Heart right ventricle (tissue), 16 donors: ENCODE data around the gene ABCC8. TPM values are rescaled to one million over a fixed set of nuclear protein-coding genes. Genes with fewer than 3 reads are reported as not detected.
A peak's percentile ranks its signal among the peaks of the same experiment; 100 is the strongest.

ENCODE experiments used
- ATAC-seq, 8 donors: fragments of 200-7000 bp; cut with Tn5 transposase; one replicate each; pipeline ENCODE4 v1.9.1; 2020; ENCODE audit warnings: mild to moderate bottlenecking in 8 of 8, moderate library complexity in 8 of 8, moderate number of reproducible peaks in 1 of 8
- DNase-seq, 2 donors: peaks; one replicate each; pipeline ENCODE4 v3.0.0-alpha.2; 2020
- H3K27ac ChIP-seq, 10 donors: fragments of 200-600 bp; sonication (generic) in 2 of 10; one replicate each; pipeline versions ENCODE4 v1.5.0 to v1.8.0; 2020 to 2022; ENCODE audit warnings: mild to moderate bottlenecking in 3 of 10
- H3K27me3 ChIP-seq, 7 donors: fragments of 200-600 bp; one replicate each; pipeline ENCODE4 v1.8.0; 2021 to 2022; ENCODE audit warnings: mild to moderate bottlenecking in 2 of 7
- H3K36me3 ChIP-seq, 9 donors: fragments of 200-600 bp; sonication (generic) in 1 of 9; one replicate each; pipeline versions ENCODE4 v1.5.0 to v1.8.0; 2020 to 2022; ENCODE audit warnings: mild to moderate bottlenecking in 2 of 9
- H3K4me1 ChIP-seq, 9 donors: fragments of 200-600 bp; sonication (generic) in 1 of 9; one replicate each; pipeline versions ENCODE4 v1.5.0 to v1.8.0; 2020 to 2022; ENCODE audit warnings: mild to moderate bottlenecking in 4 of 9
- H3K4me3 ChIP-seq, 10 donors: fragments of 200-600 bp; sonication (generic) in 2 of 10; one replicate each; pipeline versions ENCODE4 v1.5.0 to v1.8.0; 2020 to 2022; ENCODE audit warnings: mild to moderate bottlenecking in 7 of 10, moderate library complexity in 2 of 10
- H3K9me3 ChIP-seq, 11 donors: fragments of 200-600 bp in 10 of 11; sonication (generic) in 2 of 11; one replicate each; pipeline versions ENCODE4 v1.5.0 to v1.8.0; 2013 to 2022; ENCODE audit warnings: mild to moderate bottlenecking in 2 of 11, control low read depth in 1 of 11, moderate library complexity in 1 of 11
- CTCF ChIP-seq, 9 donors: fragments of 200-600 bp; sonication (generic) in 2 of 9; IDR thresholded peaks; one replicate each; pipeline versions ENCODE4 v1.5.0 to v1.8.0; 2021 to 2022; ENCODE audit warnings: antibody characterized with exemption in 9 of 9, mild to moderate bottlenecking in 5 of 9, moderate library complexity in 1 of 9
- WGBS, 2 donors: extraction: QIAGEN DNeasy Blood & Tissue Kit; methylation state at CpG; one replicate each; pipeline ENCODE4 v1.1.7; 2013; ENCODE audit warnings: inconsistent platforms in 1 of 2; 5-methylcytosine and 5-hydroxymethylcytosine counted together
- intact Hi-C, 10 donors: fragments of 100-400 bp; cut with DNase I; formaldehyde crosslinking; loops; one replicate each; pipeline versions ENCODE4 v1.11.1 to v1.14.2; 2022
- polyA plus RNA-seq, 2 donors: library from polyadenylated mRNA; stranded (reverse); fragments of 200-250 nt; gene quantifications; one replicate each; pipeline ENCODE4 v1.2.3, GENCODE V29; 2013
- total RNA-seq, 10 donors: library from RNA; stranded (reverse); fragmentation: NEBNext Ultra II Directional in 3 of 10; extraction: Animal tissue kit (Norgen Biotek cat#: 25700) in 3 of 10; gene quantifications; one replicate each; pipeline versions ENCODE4 v1.2.1 to v1.2.4, GENCODE V29; 2021 to 2023
- donor health status: Arrhythmogenic right ventricular cardiomyopathy.
- donor health status: ischemic (EF 13 %, LVEDD 7.1; RV severe dilation, severe dysfunction).
- donor health status: healthy with polysubstance abuse.
- donor health status: DM: no; HTN: yes; CAD: no.
- donor health status: DM: no; HTN: no; CAD: no.
- donor health status: ischemic (EF 25% LVEDD 6.9; RV normal size, moderate dysfunction).
- donor health status: ischemic (EF 25% LVEDD 5.7; RV mildly dilated, moderate dysfunction).
- donor health status: healthy.
- donor health status: DM: yes; HTN: yes; CAD: no.
- donor health status: Ischemic cardiomyopathy.
- donor health status: ischemic (EF 35%, LVEDD 5.7; RV mildly dilated, moderate dysfunction).
- donor health status: nonischemic (EF 11% LVEDD 7.7; RV severe dilation, severe dysfunction).
- donor health status: DM: yes; HTN: yes; CAD: no.
- donor health status: PGD.
- donor health status: ischemic (EF 29% LVEDD 5.4; RV normal size, mild dysfunction).
- donor health status: nonischemic (EF 23%, LVEDD 6.1; RV moderate dilation, normal function).

Gene ABCC8
- total and polyA plus RNA-seq, 12 donors = 0.47 to 8.6 (median 4.9) TPM

GRCh38 chr11:17437366-17437765 is 39.3 kb downstream of the ABCC8 start:
- no peaks in the 10 kb centered on the region for H3K9me3 ChIP-seq
- no peak overlapping the region for H3K4me3 ChIP-seq
- intact Hi-C loops = no loop called here
- no peaks in the 10 kb centered on the region for H3K36me3 ChIP-seq
- TF ChIP-seq CTCF (IDR thresholded peaks at IDR 0.05) = no peak
- H3K4me1 ChIP-seq = no peaks in the 10 kb centered on the region
- ATAC-seq (no peak), DNase-seq (no peak)
- 77 to 79% methylated on average over 3 of the region's 3 CpGs for WGBS, 2 donors
- peaks cover 0 to 20% (median 8%) of the 10 kb centered on the region in 7 donors for H3K27me3 ChIP-seq
- no peak overlapping the region for H3K27ac ChIP-seq

- Histone ChIP-seq H3K36me3 (no peaks in the 10 kb centered on the region), H3K27me3 (no peaks in the 10 kb centered on the region), H3K9me3 (no peaks in the 10 kb centered on the region), H3K27ac (no peak overlapping the region), H3K4me3 (no peak overlapping the region), H3K4me1 (peaks cover 0 to 8% (median 0%) of the 10 kb centered on the region in 9 donors)
- DNase-seq (no peak), ATAC-seq (no peak)
- TF ChIP-seq CTCF (IDR thresholded peaks at IDR 0.05) = no peak
- intact Hi-C loops = no loop called here
- 88 to 89% methylated on average over 4 of the region's 4 CpGs for WGBS, 2 donors
These were observed 42.5 kb downstream of the ABCC8 start for GRCh38 chr11:17434108-17434507.

DNA sequence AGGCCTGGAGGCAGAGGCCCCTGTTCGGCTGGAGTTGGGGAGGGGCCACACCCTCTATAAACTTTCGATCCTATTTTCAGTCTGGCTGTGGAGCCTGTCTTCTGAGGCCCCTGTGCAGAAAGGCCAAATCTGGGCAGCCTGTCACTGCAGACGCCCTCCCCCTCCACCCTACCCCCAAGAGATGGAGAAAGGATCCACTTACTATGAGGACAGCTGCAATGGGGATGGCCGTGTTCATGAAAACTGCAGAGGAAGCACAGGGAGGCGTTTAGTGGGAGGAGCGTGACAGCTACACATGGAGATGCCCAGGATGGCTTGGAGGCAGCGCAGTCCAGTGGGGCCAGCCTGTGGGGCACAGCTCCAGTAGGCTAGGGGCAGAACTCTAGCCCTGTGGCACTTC is 44.6 kb downstream of the ABCC8 start:
- no peaks in the 10 kb centered on the region for H3K9me3 ChIP-seq
- DNase-seq (no peak), ATAC-seq (peak in 2 of 8 donors; percentile 10 to 11)
- intact Hi-C loops = no loop called here
- WGBS, 2 donors = 67 to 70% methylated on average over 7 of the region's 7 CpGs
- H3K4me3 ChIP-seq = no peak overlapping the region
- no peak for TF ChIP-seq CTCF (IDR thresholded peaks at IDR 0.05)
- no peaks in the 10 kb centered on the region for H3K36me3 ChIP-seq
- no peaks in the 10 kb centered on the region for H3K27me3 ChIP-seq
- peaks cover 0 to 8% (median 0%) of the 10 kb centered on the region in 9 donors for H3K4me1 ChIP-seq
- H3K27ac ChIP-seq = no peak overlapping the region

DNA sequence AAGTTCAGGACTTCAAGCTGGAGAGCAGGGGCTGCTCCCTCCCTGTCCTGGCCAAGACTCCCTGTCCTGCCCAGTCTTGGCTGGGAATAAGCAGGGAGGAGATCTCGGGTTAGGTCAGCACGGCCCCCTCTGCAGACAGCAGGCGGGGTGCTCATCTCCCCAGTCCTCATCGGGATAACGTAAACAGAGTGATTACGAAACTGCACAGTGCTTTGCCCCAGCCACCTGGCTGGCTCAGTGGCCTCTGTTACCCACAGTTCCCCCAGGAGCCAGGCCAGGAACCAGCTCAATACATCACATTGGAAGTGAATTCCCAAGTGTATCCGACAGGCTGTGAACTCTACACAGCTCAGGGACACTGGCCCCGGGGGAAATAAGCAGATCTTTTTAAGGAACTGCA is 45.5 kb downstream of the ABCC8 start:
- no peak overlapping the region for H3K4me3 ChIP-seq
- ATAC-seq = peak in 3 of 8 donors; percentile 18 to 48 (median 20)
- intact Hi-C loops = no loop called here
- no peak for DNase-seq
- H3K27ac ChIP-seq = no peak overlapping the region
- no peaks in the 10 kb centered on the region for H3K27me3 ChIP-seq
- H3K9me3 ChIP-seq = no peaks in the 10 kb centered on the region
- no peaks in the 10 kb centered on the region for H3K36me3 ChIP-seq
- no peak for TF ChIP-seq CTCF (IDR thresholded peaks at IDR 0.05)
- WGBS, 2 donors = 63 to 69% methylated on average over 8 of the region's 8 CpGs
- peaks cover 0 to 8% (median 0%) of the 10 kb centered on the region in 9 donors for H3K4me1 ChIP-seq
